ENCODE results near the gene YEATS2.
A peak's percentile ranks its signal among the peaks of the same experiment; 100 is the strongest.
"Not testable (repeated sequence)": the region's sequence is repeated elsewhere in the genome, so short reads cannot be mapped to it uniquely, and the experiment has no call there.

Gene YEATS2

GRCh38 chr3:183718012-183718411 lies 20.4 kb downstream of the YEATS2 start:
- DNase-seq: no peak

DNA sequence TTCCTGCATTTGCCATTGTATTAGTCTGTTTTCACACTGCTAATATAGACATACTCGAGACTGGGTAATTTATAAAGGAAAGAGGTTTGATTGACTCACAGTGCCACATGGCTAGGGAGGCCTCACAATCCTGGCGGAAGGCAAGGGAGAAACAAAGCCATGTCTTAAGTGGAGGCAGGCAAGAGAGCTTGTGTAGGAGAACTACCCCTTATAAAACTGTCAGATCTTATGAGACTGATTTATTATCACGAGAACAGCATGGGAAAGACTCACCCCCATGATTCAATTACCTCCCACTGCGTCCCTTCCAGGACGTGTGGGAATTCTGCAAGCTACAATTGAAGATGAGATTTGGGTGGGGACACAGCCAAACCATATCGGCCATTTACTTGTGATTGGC lies 27.8 kb downstream of the YEATS2 start:
- DNase-seq: no peak

- DNase-seq: no peak
Observed at GRCh38 chr3:183728204-183728603, 30.6 kb downstream of the YEATS2 start.

DNA sequence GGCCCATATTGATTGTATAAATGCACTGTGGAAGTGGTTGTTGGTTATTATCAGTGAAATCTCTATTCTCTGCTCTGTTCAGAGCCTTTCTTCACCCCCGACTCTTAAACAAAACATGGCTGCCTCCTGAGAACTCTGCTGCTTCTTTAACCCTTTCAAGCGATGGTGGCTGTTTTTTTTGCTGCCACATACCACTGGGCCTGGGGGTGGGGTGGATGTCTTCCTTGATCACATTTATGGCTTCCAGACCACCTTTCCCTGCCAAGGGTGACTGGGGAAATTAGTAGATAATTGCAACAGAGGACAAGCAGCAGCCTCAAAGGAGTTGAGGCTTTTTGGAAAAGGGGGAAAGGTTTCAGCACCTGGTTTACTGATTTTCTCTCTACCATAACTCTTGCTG lies 32.8 kb downstream of the YEATS2 start:
- DNase-seq: no peak

DNA sequence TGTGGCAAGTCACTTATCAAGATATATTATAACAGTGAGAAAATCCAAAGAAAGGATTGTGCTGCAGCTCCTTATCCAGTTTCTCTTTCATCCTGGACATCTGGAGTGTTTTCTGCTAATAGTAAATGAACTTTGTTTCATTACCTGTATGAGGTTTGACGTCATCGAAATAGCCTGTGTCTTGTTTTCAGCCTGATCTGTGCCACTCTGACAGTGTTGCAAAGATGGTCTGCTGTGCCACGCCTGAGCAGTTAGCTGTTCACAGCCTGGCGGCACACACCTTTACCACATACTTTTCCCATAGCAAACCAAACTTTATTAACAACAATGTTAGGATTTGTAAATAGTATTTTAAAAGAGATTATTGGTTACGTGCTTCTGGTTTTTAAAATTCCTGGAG lies 34.0 kb downstream of the YEATS2 start:
- DNase-seq: no peak

DNA sequence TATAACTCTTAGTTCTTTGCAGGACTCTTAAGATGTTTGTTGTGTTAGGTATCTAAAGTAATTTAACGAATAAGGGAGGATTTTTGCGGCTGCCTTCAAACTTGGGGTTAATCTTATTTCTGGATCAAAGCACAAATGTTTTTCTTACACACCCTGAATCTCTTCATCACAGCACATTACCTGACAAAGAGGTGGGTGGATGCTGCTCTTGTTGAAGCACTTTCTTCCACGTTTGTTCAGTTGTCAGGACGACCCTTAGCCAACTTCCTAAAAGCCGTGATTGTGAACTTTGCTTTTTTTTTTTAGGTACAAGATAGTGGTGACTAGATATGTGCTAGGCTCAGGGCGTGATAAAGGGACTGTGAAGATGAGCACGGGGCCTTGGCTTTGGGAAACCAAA lies 36.0 kb downstream of the YEATS2 start:
- DNase-seq: no peak

- DNase-seq: no peak
Observed at GRCh38 chr3:183734750-183735494, 37.3 kb downstream of the YEATS2 start.

- DNase-seq: no peak
Observed at GRCh38 chr3:183737116-183737515, 39.5 kb downstream of the YEATS2 start.

DNA sequence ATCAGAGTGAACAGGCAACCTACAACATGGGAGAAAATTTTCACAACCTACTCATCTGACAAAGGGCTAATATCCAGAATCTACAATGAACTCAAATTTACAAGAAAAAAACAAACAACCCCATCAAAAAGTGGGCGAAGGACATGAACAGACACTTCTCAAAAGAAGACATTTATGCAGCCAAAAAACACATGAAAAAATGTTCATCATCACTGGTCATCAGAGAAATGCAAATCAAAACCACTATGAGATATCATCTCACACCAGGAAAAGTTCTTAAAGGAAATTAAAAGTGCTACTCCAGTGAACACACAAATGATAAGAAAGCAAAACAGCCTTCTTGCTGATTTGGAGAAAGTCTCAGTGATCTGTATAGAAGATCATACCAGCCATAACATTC lies 42.6 kb downstream of the YEATS2 start:
- DNase-seq: not testable (repeated sequence)

DNA sequence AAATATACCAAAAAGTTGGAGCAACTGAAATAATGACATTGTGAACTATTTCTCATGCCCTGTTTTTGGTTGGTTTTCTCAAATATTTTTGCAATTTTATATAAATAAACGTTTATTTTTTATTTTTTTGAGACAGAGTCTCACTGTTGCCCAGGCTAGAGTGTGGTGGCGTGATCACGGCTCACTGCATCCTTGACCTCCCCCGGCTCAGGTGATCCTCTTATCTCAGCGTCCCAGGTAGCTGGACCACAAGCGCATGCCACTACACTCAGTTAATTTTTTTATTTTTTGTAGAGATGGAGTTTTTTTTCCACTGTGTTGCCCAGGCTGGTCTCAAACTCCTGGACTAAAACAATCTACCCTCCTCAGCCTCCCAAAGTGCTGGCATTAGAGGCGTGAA lies 45.6 kb downstream of the YEATS2 start:
- DNase-seq: no peak

DNA sequence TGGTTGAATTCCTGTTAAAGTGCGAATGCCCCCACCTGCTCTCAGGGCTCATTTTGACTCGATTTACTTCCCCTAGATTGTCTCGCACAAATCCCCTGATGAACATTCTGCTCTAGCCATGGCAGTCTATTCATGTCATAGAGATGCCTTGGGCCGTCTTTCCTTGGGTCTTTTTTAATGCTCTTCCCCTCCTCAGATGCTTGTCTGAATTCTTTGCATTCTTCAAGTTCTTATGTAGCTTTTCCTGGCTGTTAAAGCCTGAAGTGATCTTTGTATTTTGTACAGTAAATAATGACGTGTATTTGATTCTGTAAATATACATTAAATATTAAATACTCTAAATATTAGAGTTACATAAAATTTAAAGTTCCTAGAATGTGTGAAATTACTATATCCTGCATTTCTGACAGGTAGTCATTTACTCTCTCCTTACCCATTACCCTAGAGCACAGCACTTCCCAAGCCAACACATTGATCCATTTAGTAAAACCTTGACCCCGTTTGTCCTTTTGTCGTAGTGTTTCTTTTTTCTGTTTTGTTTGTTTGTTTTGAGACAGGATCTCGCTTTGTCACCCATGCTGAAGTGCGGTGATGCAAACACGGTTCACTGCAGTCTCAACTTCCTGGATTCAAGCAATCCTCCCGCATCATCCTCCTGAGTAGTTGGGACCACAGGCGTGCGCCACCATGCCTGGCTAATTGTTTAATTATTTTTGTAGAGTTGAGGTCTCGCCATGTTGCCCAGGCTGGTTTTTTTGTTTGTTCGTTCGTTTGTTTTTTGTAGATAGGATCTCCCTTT lies 47.9 kb downstream of the YEATS2 start:
- DNase-seq: no peak

GRCh38 chr3:183754052-183754451 lies 56.5 kb downstream of the YEATS2 start:
- DNase-seq: no peak

DNA sequence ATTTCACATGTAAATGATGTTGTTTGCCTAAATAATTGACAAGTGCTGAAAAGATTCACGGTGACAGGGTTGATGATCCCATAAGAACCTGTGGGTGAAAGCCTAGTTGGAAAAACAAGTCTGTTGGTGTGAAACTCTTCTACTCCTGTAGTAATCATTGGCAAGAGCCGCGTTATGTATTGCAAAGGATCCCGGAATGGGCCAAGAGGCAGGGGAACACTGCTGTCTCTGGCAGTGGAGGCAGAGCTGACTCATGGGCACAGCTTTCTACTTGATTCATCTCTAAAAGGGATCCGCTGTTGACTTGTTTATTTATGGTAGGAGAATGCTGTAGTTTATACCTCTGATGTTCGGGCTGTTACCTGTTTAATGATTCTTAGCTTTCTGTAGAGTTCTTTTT lies 64.7 kb downstream of the YEATS2 start:
- DNase-seq: no peak

DNA sequence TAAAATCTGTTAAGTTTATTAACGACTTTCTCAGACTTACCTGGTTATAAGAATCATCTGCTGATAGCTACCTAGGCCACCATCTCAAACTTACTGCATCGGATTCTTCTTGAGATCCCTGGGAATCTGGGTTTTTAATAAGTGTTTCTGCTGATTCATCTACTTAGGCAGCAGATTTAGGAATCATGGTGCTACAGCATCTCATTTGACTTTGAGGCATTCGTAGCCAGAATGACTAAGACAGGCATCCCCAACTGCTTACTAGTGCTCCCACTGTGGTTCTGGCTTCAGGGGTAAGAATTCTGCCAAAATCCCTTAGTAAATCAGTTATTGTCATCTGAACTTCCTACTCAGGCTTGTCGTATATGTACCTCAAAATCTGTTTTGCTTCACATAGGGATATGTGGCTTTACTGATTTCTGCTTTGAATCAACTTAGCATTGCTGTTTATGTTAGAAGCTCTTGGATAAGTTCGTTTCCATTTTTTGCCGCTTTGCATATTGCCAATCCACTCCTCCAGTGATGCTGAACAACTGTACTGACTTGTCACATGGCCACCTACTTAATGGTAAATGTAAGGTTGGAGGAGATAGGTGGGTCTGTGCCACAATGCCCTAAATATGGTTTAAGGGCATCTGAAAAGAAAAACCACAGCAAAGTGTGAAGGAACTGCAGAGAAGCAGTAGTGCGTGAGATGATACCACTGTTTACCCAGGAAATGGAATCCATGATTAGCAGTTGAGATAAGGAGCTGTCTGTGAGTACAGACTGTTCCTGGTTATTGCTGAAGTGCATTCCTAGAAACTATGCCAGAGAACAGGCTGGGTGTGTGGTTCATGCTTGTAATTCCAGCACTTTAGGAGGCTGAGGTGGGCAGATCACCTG lies 67.5 kb downstream of the YEATS2 start:
- no peak for DNase-seq

- no peak for DNase-seq
Observed at GRCh38 chr3:183766107-183766506, 68.5 kb downstream of the YEATS2 start.

DNA sequence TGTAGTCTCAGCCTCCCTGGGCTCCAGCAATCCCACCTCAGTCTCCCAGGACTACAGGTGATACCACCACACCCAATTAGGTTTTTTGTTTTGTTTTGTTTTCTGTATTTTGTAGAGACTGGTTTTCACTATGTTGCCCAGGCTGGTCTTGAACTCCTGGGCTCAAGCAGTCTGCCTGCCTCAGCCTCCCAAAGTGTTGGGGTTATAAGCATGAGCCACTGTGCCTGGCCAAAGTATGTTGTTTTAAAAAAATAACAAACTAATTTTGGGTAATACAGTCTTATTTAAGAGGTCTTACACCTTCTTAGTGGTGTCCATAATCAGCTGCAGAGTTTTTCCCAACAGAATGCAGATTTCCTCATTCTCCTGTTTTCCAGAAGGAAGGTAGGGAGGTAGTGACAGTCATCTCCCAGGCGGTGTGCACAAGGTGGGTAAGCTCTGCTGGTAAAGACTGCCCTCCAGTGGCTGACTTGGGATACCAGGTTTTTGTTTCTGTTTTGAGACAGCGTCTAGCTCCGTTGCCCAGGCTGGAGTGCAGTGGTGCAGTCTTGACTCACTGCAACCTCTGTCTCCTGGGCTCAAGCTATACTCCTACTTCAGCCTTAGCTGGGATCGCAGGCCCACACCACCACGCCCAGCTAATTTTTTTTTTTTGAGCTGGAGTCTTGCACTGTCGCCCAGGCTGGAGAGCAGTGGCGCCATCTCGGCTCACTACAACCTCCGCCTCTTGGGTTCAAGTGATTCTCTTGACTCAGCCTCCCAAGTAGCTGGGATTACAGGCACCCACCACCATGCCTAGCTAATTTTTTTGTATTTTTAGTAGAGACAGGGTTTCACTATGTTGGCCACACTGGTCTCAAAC lies 69.4 kb downstream of the YEATS2 start:
- peak; percentile 46 for DNase-seq

DNA sequence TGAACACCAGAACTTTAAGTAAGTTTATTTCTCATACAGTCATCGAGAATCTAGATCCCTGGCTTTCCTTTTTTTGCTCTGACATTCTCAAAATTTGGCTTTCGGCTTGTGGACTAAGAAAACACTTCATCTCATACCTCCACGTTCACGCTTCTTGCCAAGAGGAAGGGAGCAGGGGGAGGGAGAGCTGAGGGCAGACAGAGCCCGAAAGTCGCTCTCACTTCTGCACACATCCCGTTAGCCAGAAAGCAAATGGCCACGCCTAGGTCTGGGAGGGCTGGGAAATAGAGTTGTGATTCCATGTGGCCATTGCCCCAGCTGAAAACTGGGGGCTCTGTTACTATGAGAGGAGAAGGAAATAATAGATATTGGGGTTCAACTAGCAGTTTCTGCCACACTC lies 70.5 kb downstream of the YEATS2 start:
- no peak for DNase-seq

DNA sequence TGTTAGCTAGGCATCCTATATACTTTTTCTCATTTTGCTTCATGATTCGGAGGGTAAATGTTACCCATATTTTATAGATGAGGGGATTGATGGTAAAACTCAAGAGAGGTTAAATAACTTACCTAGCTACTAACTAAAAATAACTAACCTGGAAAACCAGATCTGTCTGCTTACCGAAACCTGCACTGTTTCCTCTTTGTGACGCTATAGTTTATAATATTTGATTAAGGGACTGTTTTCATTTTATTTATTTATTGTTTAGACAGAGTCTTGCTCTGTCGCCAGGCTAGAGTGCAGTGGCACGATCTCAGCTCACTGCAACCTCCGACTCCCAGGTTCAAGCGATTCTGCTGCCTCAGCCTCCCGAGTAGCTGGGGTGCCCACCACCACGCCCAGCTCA lies 71.9 kb downstream of the YEATS2 start:
- DNase-seq: no peak

DNA sequence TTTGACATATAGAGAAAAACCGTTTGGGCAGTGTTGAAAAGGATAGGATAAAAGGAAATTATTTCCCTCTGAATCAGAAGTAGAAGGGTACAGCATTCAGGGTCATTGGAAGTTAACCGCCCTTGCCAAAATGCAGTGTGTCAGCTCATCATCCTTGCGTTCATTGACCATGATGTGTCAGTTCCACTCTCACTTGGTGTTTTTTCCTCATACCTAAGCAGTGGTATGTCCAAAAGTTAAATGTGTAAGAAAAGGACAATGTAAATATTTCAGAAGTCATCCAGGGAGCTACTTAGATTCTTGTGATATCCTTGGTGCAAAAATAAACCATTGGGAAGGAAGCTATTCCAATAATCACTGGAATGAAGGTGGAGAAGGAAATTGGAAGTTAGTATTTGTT lies 77.0 kb downstream of the YEATS2 start:
- no peak for DNase-seq

- no peak for DNase-seq
Observed at GRCh38 chr3:183775781-183776180, 78.2 kb downstream of the YEATS2 start.

DNA sequence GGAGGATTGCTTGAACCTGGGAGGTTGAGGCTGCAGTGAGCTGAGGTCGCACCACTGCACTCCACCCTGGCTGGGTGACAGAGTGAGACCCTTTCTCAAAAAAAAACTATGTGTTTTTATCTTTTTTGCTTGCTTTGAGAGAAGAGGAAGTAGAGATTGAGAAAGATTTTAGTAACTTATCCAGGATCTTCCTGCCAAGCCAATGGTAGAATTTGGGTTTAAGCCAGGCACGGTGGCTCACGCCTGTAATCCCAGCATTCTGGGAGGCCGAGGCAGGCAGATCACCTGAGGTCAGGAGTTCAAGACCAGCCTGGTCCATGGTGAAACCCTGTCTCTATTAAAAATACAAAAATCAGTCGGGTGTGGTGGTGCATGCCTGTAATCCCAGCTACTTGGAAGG lies 78.9 kb downstream of the YEATS2 start:
- not testable (repeated sequence) for DNase-seq

- DNase-seq: no peak
Observed at GRCh38 chr3:183777016-183777618, 79.5 kb downstream of the YEATS2 start.

All from NCI-H510A (cell line).